ENCODE data around the gene PPT1.
A peak's percentile ranks its signal among the peaks of the same experiment; 100 is the strongest.
"Not testable (repeated sequence)": the region's sequence is repeated elsewhere in the genome, so short reads cannot be mapped to it uniquely, and the experiment has no call there.

Gene PPT1

DNA sequence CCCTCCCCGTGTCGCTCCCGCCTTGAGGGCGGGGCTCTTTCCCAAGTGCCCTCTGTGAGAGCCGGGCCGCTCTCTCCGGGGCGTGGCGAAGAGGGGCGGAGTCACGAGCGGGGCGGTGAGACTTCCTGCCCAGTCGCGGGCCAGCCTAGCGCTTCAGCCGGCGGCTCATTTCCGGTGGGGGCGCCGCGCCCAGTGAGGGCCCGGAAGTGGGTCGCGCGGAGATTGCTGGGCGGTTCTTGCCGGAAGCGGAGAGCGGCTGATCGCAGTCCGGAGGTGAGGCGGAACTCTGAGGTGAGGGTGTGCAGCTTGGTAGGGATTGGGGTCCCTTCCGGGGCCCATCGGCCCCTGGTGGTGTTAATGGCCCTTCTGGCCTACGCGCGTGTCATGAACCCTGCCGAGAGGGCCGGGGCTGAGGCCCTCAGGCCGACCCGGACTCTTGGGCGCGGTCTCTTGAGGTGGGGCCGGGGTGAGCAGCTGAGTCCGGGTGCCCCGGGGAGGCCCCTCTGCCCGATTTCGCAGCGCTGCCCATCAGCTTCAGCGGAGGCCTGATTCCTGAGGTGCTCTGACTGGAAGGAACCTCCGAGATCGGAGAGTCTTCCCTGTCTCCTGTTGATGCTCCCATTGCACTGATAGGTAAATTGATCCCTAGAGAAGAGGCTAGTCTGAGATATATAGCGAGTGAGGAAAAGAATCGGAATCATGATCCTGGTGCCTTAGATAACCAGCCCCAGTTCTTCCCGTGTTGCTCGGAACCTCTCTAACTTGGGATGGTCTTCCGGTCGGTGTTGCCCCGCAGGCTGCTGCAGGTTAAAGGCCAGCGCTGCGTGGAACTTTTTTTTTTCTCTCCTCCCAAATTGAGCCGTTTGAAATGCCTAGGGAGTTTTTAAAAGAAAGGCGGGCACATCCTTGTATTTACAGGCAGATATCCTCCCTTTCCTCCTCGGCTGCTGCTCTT is 56.3 kb downstream of the PPT1 start, which contains the start of gene CAP1:
Gene CAP1 (plus strand): TSS at position 219 of the 955 bp plus-strand sequence. CDS start 18,618 bp downstream, outside the sequence.
- H3K4me3 Mint-ChIP-seq, result peak within 1 kb of the TSS; percentile 78
- peak within 1 kb of the TSS; percentile 99 for H3K27ac Mint-ChIP-seq
- no peaks in the 10 kb centered on the region for H3K27me3 Mint-ChIP-seq
- intact Hi-C loops (cut with micrococcal nuclease), result loop anchor here (5.0 kb wide), 1 partner anchor 37 kb away; no protein-coding TSS in a partner anchor
- peaks cover 70% of the 10 kb centered on the region for H3K4me1 Mint-ChIP-seq (ENCODE audit: low read depth)
- peaks cover 52% of the 10 kb centered on the region for H3K36me3 Mint-ChIP-seq (ENCODE audit: low read depth)
- H3K9me3 Mint-ChIP-seq, result no peaks in the 10 kb centered on the region

DNA sequence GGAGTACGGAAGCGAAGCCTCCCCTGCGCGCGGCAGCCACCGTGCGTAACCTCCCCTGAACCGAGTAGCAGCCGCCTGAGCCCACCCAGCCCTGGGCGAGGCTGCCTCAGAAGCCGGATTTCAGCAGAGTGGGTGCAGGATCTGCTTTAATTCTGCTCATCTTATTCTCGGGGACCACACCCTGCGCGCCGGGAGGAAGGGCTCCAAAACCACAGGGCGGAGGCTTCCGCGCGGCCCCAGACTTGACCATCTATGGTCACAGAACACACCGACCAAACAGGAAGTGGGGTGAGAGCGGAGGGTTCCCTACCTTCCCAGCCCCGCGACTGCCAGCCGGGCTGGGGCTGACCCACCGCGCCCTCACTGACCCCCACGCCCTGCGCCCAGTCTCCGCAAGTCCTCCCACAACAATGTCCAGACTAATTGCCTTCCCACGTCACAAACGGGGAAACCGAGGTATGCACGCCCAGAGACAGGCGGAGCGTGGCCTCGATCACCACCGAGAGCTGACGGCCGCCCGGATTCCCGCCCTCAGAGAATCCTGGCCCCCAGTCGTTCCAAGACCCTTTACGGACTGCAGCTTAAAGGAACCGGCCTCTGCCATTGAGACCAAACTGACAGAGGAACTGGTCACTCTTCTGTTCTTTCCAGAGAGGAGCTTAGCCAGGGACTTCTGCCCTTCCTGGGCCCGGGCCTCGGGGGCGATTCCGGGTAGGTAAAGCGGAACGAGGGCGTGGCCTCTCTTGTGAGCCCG is 57.1 kb downstream of the PPT1 start:
- Mint-ChIP-seq H3K9me3 (no peaks in the 10 kb centered on the region), H3K36me3 (ENCODE audit: low read depth) (peaks cover 43% of the 10 kb centered on the region), H3K4me3 (peak overlapping the region; percentile 78), H3K27ac (peak overlapping the region; percentile 99), H3K27me3 (no peaks in the 10 kb centered on the region), H3K4me1 (ENCODE audit: low read depth) (peaks cover 61% of the 10 kb centered on the region)
- intact Hi-C loops (cut with micrococcal nuclease), result loop anchor here (5.0 kb wide), 1 partner anchor 37 kb away; no protein-coding TSS in a partner anchor

DNA sequence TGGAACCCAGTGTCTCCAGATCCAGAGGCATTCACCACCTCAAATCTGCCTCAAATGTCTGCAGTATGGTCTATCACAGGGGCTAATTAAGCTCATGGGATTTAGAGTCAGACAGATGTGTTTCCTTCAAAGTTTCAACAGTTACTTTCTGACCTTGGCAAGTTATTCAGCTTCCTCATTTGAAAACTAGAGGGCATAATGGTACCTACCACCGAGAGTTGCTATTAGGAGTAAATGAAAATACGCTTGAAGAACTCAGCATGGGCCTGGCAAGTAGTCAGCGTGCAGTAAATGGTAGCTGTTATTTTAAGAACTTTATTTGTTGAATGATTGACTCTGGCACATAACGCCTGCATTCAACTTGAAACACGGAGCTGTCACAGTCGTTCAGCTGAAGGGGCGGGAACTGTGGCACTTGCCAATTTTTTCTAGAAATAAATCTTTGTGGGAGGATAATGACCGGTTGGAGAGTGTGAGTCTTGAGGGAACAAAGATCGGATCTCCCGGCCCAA is 57.8 kb downstream of the PPT1 start:
- Mint-ChIP-seq H3K36me3 (ENCODE audit: low read depth) (peaks cover 40% of the 10 kb centered on the region), H3K9me3 (no peaks in the 10 kb centered on the region), H3K27me3 (no peaks in the 10 kb centered on the region), H3K4me1 (ENCODE audit: low read depth) (peaks cover 64% of the 10 kb centered on the region), H3K4me3 (peak overlapping the region; percentile 78), H3K27ac (peak overlapping the region; percentile 99)
- intact Hi-C loops (cut with micrococcal nuclease), result no loop called here

DNA sequence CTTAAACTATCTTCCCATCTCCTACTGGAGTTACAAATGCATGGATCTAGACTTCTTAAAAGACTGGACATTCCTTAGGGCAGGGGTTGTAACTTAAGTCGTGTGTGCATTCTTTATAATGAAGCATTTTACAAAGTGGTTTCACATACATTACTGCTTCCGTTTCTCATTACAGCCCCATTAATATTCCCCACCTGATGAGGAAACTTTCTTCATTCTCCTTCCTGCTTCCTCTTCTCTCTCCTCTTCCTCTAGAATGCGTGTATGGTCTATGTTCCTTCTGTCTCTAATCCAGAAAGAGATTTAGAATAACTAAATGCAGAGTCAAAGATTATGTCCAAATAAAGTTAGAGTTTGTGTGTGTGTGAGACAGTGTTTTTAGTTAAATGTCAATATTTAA is 58.4 kb downstream of the PPT1 start:
- Mint-ChIP-seq H3K27me3 (no peaks in the 10 kb centered on the region), H3K36me3 (ENCODE audit: low read depth) (peaks cover 40% of the 10 kb centered on the region), H3K4me3 (no peak overlapping the region), H3K9me3 (no peaks in the 10 kb centered on the region), H3K27ac (peak overlapping the region; percentile 99), H3K4me1 (ENCODE audit: low read depth) (peaks cover 66% of the 10 kb centered on the region)
- intact Hi-C loops (cut with micrococcal nuclease), result no loop called here

DNA sequence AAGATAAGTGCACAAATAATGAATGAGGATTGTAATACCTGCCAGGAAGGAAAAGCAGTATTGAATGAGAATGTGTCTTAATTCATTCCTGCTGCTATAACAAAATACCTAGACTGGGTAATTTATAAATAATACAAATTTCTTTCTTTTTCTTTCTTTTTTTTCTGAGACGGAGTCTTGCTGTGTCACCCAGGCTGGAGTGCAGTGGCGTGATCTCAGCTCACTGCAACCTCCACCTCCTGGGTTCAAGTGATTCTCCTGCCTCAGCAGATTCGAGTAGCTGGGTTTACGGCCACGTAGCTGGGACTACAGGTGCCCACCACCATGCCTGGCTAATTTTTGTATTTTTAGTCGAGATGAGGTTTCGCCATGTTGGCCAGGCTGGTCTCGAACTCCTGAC is 59.8 kb downstream of the PPT1 start:
- H3K4me1 Mint-ChIP-seq (ENCODE audit: low read depth), result peaks cover 66% of the 10 kb centered on the region
- H3K27me3 Mint-ChIP-seq; H3K4me3 Mint-ChIP-seq; intact Hi-C loops (cut with micrococcal nuclease); H3K9me3 Mint-ChIP-seq: not testable (repeated sequence)
- H3K36me3 Mint-ChIP-seq (ENCODE audit: low read depth), result peaks cover 27% of the 10 kb centered on the region
- H3K27ac Mint-ChIP-seq, result peak overlapping the region; percentile 99

DNA sequence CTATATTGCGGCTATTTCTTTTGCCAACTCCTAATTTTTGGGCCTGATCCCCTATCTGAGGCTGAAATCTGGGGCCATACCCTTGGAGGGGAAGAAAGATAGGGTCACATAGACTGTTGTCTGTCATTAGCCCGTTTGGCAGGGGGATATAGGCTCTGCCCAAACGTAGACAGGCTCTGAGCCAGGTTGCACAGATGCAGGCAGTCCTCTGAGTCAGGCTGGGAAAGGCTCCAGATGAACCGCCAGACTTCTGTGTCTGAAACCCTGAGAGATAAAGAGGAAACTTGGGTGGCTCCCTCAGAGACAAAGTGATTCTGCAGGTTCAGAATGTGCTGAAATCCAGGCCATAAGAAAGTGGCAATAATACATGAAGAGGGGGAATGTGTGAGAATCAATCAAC is 60.5 kb downstream of the PPT1 start:
- Mint-ChIP-seq H3K27ac (peak overlapping the region; percentile 78), H3K4me1 (ENCODE audit: low read depth) (peaks cover 61% of the 10 kb centered on the region), H3K9me3 (no peaks in the 10 kb centered on the region), H3K36me3 (ENCODE audit: low read depth) (peaks cover 20% of the 10 kb centered on the region), H3K4me3 (no peak overlapping the region), H3K27me3 (no peaks in the 10 kb centered on the region)
- intact Hi-C loops (cut with micrococcal nuclease), result no loop called here

DNA sequence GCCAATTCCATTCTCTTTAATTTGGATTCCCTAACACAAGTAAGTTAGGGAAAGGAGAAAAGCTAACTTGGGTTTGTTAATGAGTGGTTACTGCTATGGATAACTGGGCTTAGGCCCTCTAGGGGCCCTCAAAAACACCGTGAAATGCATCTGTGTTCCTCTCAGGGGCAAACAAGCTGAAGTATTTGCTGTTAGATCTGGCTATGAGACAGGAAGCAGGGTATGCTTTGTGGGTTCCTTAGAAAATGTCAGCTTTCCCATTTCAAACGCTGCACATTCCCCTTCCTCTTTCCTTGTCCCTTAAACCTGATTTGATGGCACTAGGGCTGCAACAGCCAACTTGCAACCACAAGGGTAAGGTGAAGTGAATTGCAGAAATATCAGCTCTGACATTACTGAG is 62.2 kb downstream of the PPT1 start:
- Mint-ChIP-seq H3K4me3 (no peak overlapping the region), H3K9me3 (no peaks in the 10 kb centered on the region), H3K4me1 (ENCODE audit: low read depth) (peaks cover 68% of the 10 kb centered on the region)

DNA sequence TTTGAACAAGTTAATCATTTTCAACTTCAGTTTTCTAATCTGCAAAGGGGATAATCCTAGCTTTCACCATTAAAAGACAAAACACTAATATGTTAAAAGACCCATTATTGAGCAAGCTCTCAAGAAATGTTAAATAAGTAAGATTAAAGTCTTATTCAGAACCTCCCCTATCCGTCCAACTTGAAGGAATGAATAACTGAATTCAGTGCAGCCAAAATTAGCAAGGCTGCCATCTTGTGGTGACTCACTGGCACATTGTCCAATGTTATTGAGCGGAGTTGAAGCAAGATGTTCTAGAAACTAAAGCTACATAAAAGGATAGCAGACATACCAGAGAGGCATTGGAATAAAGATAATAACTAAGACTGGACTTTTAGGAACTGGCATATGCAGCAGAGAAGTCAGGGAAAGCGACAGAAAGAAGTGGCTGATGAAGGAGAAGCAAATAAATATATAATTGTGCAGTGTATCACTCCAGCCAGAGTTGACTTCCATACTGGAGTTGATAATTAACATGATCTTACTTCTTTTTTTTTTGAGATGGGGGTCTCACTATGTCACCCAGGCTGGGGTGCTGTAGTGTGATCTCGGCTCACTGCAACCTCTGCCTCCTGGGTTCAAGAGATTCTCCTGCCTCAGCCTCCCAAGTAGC is 64.7 kb downstream of the PPT1 start:
- H3K4me1 Mint-ChIP-seq (ENCODE audit: low read depth), result peaks cover 50% of the 10 kb centered on the region
- H3K27ac Mint-ChIP-seq, result peak overlapping the region; percentile 59
- no peaks in the 10 kb centered on the region for H3K9me3 Mint-ChIP-seq
- H3K4me3 Mint-ChIP-seq, result no peak overlapping the region
- peaks cover 1% of the 10 kb centered on the region for H3K27me3 Mint-ChIP-seq
- H3K36me3 Mint-ChIP-seq (ENCODE audit: low read depth), result no peaks in the 10 kb centered on the region
- intact Hi-C loops (cut with micrococcal nuclease), result no loop called here

More for the DNA sequence above, 62.2 kb downstream of the PPT1 start:
- no peaks in the 10 kb centered on the region for H3K27me3 Mint-ChIP-seq
- peaks cover 3% of the 10 kb centered on the region for H3K36me3 Mint-ChIP-seq (ENCODE audit: low read depth)
- H3K27ac Mint-ChIP-seq, result peak overlapping the region; percentile 72
- intact Hi-C loops (cut with micrococcal nuclease), result no loop called here

DNA sequence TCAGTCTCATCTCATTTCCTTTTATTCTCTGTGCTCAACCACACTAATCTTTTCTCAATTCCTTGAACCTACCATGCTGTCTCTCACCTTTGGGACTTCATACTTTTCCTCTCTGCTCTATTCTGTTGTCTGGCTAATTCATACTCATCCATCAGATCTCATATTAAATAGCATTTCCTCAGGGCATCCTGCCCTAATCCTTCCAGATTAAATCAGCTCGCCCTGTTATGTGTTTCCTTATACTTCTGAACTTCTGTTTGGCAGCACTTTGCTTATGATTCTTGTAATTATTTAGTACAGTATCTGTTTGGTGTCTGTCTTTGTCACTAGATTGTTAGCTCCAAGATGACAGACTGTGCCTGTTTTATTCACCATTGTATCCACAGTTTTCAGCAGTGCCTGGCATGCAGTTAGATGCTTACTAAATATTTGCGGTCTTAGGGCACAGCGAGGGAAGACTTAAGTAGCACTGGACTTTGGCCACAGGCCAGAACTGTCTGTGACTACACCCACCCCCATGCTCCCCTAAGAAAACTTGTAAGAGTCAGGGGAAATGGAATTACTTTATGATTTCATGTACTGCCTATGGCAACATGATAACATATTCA is 66.4 kb downstream of the PPT1 start:
- Mint-ChIP-seq H3K27ac (no peak overlapping the region), H3K4me3 (no peak overlapping the region), H3K27me3 (peaks cover 1% of the 10 kb centered on the region), H3K4me1 (ENCODE audit: low read depth) (peaks cover 42% of the 10 kb centered on the region), H3K36me3 (ENCODE audit: low read depth) (no peaks in the 10 kb centered on the region), H3K9me3 (peaks cover 7% of the 10 kb centered on the region)
- intact Hi-C loops (cut with micrococcal nuclease), result no loop called here

DNA sequence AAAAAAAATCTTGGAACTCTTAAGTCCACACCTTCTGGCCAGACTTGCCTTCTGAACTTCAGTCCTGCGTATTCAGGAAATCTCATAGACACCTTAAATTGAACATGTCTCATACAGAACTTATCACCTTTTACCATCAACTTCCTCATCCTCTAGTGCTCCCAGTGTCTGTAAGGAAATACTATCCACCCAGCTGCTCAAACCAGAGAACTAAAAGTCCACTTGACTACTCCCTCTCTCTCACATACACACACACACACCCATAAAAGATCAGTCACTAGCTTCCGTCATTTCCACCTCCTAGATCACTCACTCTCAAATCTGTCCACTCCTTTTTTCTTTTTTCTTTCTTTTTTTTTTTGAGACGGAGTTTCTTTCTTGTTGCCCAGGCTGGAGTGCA is 67.4 kb downstream of the PPT1 start:
- H3K4me3 Mint-ChIP-seq, result no peak overlapping the region
- H3K9me3 Mint-ChIP-seq, result peaks cover 8% of the 10 kb centered on the region
- no peaks in the 10 kb centered on the region for H3K36me3 Mint-ChIP-seq (ENCODE audit: low read depth)
- peaks cover 40% of the 10 kb centered on the region for H3K4me1 Mint-ChIP-seq (ENCODE audit: low read depth)
- H3K27me3 Mint-ChIP-seq, result peaks cover 1% of the 10 kb centered on the region
- H3K27ac Mint-ChIP-seq, result peak overlapping the region; percentile 5
- intact Hi-C loops (cut with micrococcal nuclease), result loop anchor here (5.0 to 10.0 kb wide), 2 partner anchors 37 to 55 kb away; no protein-coding TSS in a partner anchor

DNA sequence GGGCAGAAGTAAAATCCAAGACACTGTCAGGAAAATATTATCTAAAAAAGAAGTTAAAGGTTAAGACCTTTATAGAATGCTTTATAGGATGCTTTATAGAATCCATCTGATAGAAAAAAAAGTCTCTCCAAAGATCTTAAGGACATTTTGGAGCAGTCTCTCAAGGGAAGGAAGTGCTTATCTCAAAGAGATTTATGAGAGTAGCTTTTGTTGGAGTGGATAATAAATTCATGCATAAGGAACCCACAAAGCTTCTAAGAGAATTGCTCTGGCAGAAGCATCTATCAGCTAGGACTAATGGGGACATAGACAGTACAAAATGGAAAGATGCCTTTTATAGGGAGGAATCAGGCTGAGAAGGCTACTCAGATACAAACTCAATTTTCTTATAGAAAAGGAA is 69.4 kb downstream of the PPT1 start:
- peaks cover 8% of the 10 kb centered on the region for H3K9me3 Mint-ChIP-seq
- intact Hi-C loops (cut with micrococcal nuclease), result loop anchor here (5.0 to 10.0 kb wide), 2 partner anchors 35 to 53 kb away; no protein-coding TSS in a partner anchor

DNA sequence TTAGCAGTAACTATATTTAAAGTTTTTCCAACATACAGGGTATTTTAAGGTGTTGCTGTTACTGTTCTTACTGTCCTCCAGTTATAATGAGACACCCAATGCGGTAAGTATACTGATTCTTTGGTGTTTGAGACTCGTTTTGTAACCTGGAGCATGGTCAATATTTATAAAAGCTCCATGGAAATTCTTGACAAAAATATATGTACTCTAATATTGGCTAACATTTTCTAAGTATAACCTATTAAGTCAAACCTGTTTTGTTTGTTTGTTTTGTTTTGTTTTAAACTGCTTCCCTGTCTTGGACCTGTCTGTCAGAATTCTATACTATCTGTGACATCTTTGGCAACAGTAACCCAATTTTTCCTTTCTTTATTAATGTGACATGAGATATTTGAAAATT is 72.4 kb downstream of the PPT1 start:
- Mint-ChIP-seq H3K4me1 (ENCODE audit: low read depth) (peaks cover 4% of the 10 kb centered on the region), H3K9me3 (peaks cover 8% of the 10 kb centered on the region), H3K27me3 (peaks cover 3% of the 10 kb centered on the region), H3K27ac (no peak overlapping the region), H3K36me3 (ENCODE audit: low read depth) (no peaks in the 10 kb centered on the region), H3K4me3 (no peak overlapping the region)
- intact Hi-C loops (cut with micrococcal nuclease), result loop anchor here (5.0 to 10.0 kb wide), 2 partner anchors 32 to 50 kb away; no protein-coding TSS in a partner anchor

More for the DNA sequence above, 69.4 kb downstream of the PPT1 start:
- peaks cover 3% of the 10 kb centered on the region for H3K27me3 Mint-ChIP-seq
- H3K4me3 Mint-ChIP-seq, result no peak overlapping the region
- no peak overlapping the region for H3K27ac Mint-ChIP-seq
- no peaks in the 10 kb centered on the region for H3K36me3 Mint-ChIP-seq (ENCODE audit: low read depth)
- peaks cover 20% of the 10 kb centered on the region for H3K4me1 Mint-ChIP-seq (ENCODE audit: low read depth)

DNA sequence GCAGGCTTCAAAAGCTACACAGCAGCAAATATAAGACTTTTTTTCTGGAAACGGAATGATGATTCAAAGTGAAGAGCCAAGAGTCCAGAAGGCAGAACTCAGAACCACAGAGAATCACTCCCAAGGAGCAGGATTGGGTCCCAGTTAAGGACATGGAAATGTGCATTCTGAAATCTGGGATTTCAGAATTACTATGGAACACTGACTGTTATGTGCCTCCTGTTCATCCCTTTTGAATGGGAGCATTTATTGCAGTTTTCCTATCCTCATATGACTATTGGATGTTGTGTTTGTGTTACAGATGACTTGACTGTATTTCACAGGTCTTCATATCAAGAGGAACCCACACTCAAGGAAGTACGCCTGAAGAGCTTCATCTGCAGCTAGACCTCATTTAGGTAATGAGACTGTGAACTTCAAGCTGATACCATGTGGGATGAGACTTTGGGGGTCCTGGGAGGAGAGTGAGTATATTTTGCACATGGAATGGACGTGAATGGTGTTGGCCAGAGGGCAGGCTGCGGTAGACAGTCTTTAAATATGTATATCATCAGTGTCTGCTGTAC is 73.6 kb downstream of the PPT1 start:
- no peaks in the 10 kb centered on the region for H3K4me1 Mint-ChIP-seq (ENCODE audit: low read depth)
- H3K4me3 Mint-ChIP-seq, result no peak overlapping the region
- intact Hi-C loops (cut with micrococcal nuclease), result loop anchor here (10.0 kb wide), 1 partner anchor 49 kb away; no protein-coding TSS in a partner anchor
- H3K9me3 Mint-ChIP-seq, result peaks cover 8% of the 10 kb centered on the region
- no peaks in the 10 kb centered on the region for H3K36me3 Mint-ChIP-seq (ENCODE audit: low read depth)
- H3K27ac Mint-ChIP-seq, result no peak overlapping the region
- H3K27me3 Mint-ChIP-seq, result peaks cover 3% of the 10 kb centered on the region
